ENCODE data around the gene SARNP.

SARNP gene

DNA sequence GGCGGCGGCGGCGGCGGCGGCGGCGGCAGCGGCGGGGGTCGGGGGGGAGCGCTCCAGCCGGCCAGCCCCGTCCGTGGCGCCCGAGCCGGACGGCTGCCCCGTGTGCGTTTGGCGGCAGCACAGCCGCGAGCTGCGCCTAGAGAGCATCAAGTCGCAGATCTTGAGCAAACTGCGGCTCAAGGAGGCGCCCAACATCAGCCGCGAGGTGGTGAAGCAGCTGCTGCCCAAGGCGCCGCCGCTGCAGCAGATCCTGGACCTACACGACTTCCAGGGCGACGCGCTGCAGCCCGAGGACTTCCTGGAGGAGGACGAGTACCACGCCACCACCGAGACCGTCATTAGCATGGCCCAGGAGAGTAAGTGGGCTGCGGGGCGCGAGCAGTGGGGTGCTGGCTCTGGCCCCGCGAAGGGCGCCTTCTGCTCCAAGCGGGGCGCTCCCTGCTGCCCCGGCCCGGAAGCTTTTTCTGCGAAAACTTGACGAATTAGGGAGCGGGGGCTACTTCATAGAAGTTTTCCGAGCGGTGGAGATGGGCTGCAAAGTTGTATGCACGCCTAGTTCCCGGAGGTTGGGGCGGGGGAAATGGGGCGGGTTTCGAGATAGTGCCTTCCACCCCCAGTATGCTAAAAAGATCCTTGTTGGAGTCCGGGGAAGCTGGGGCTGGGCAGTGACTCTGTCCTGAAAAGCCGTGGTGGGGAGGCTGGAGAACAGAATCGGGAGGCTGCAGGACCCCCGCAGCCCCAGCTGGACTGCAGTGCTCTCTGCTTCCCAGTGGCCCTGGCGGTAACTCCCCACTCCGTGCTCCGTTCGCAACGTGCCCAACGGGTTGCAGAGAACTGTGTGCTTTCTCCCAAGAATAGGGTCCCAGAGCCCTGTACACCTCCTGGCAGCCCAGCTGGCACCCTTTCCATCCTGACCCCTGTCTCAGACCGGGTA, 73.9 kb downstream of the SARNP start:
- no peak for DNase-seq (ENCODE audit: low read depth in 2 of 2, low spot score in 1 of 2)

DNA sequence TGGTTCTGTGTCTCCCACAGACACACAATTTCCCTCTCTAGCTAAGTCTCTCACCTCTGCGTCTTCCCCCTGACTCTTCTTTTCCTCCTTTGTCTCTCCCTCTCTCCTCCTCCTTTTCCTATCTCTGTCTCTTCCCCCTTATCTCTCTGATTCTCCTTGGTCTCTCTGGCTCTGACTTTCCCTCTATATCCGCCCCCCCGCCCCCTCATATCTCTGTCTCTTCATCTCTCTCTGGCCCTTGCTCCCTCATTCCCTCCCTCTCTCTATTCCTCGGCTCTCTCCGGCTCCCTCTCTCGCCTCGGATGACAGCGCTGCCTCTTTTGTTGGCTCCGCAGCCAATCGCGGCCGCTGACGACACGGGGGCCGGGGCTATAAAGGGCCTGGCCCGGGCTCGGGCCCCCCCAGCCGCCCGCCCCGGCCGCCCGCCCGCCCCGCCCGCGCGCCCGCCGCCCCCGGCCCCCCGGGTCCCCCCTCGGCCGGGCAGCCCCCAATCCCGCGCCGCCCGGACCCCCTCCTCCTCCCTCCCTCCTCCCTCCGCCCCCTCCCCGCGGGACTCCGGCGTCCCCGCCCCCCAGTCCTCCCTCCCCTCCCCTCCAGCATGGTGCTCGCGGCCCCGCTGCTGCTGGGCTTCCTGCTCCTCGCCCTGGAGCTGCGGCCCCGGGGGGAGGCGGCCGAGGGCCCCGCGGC, 74.7 kb downstream of the SARNP start, which contains the start of gene GDF11:
TSS of gene GDF11 (plus strand) at position 404 of the 687 bp plus-strand sequence. CDS start at position 599, 195 bp downstream.
- peak in 1 of 2 donors; percentile 56 for DNase-seq (ENCODE audit: low read depth in 2 of 2, low spot score in 1 of 2)

DNA sequence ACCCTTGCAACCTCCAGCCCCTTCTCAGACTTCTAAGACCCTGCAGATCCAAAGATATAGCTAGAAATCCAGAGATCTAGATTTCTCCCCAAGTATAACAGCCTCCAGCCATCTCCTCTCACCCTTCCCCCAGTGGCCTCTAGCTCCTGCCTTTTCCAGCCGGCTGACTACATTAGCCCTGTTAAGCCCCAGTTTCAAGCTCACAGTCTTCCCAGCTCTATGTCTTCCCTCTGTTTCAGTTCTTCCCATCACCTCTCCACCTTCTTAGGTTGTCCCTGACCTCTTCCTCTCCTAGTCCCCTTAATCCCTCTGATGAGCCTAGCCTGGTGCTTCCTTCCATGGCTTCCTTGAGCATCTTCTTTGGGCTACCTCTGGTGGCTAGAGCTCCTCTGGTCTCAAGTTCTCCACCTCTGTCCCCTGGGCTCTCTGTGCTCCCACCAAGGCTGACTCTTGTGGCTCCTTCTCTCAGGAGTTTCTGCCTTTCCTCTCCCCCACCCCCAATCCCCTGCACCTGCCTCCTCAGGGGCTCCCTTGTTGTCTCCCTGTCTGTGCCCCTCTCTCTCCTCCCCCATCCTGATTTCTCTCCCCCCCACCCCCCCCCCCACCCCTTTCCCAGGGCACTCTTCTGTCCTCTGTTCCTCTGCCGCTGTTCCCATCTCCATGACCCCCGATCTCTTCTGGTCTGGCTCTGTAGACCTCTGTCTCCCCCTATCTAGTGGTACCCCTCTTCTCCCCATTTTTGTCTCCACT, 75.4 kb downstream of the SARNP start:
- no peak for DNase-seq (ENCODE audit: low read depth in 2 of 2, low spot score in 1 of 2)

DNA sequence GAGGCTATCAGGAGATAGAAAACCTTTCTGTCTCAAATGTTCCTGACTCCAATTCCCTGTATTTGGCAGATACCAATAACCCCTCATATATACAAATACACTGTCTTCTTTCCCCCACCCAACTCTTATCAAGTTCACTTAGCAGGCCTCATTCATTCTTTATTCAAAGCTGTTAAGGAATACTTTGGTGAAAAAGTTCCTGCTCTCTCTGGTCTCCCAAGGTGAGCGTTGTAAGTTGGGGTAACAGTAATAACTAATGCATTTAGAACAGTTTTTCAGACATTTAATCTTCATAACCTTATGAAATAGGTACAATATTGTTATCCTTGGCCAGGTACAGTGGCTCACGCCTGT, 78.5 kb downstream of the SARNP start:
- DNase-seq (ENCODE audit: low read depth in 2 of 2, low spot score in 1 of 2), result no peak

DNA sequence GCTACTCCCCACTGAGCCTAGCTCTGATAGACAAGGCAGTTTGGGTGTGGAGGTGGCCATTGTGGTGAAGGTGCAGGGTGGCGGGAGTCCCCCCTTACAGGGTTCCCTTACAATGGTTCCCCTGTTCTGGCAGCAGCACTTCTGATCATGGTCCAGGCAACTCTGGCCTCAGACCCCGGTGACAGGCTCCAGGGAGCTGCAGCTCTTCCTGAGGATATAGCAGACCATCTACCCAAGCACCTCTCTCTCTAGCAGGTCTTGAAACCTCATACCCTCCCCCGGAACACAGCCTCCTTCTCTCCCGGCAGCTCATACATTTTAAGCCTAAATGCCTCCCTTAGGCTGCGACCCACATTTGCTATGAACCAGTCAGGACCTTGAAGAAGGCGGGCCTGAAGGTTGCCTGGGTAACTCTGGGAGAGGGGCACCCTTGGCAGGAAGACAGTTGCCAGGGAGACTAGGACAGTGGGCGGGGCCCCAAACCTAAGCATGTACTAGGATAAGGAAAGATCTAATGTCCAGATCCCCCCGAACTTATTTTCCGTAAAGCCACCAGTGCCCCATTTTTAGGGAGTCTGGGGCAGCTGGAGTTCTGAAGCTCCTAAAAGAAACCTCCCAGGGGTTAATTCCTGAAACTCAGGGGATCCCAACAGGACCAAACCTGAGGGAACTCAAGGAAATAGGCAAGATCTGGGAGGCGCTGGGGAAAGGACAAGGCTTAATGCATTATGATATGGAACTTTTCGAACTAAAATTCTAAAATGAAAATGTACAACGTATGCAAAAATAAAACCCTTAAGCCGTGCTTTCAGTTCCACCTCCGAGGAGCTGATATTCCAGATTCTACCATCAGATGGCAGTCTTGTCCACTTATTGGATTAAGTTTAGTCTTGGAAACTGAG, 79.2 kb downstream of the SARNP start:
- no peak for DNase-seq (ENCODE audit: low read depth in 2 of 2, low spot score in 1 of 2)

- no peak for DNase-seq (ENCODE audit: low read depth in 2 of 2, low spot score in 1 of 2)
These were observed 79.9 kb downstream of the SARNP start for GRCh38 chr12:55737581-55738122.

DNA sequence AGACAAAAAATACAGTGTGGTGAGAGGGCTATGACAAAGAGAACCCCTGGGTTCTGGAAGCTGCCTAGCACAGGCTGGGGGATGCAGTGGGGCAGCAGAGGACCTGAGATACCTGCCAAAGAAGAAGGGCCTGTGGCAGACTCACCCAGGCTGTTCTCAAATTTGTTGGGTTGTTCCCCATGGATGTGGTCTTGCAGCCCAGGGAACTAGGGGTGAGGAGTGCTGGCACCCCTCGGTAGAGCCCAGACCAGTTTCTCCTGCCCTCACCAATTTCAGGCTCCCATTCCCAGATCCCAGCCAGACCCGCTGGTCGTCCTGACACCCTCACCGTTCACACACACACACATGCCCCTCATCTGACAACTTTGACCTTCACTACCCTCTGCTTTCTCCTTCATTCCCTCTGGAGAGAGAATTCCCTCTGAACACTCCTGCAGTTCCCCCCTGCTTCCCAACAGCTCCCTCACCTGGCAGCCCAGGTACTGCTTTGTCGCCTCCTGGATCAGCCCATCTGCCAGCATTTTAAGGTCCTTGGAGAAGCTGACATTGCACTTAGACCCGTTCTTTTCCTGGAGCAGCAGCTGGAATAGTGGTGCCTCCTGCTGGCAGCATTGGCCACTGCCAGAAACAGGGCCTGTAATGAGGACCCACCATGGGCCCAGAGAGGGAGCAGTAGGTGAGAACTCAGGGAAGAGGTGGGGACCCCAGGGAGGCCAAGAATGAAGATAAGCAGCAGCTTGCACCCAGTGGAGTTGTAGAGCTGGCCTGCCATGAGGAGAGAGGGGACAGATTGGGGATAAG, 80.5 kb downstream of the SARNP start:
- DNase-seq (ENCODE audit: low read depth in 2 of 2, low spot score in 1 of 2), result no peak

- DNase-seq (ENCODE audit: low read depth in 2 of 2, low spot score in 1 of 2), result no peak
These were observed 81.4 kb downstream of the SARNP start for GRCh38 chr12:55736076-55736475.

DNA sequence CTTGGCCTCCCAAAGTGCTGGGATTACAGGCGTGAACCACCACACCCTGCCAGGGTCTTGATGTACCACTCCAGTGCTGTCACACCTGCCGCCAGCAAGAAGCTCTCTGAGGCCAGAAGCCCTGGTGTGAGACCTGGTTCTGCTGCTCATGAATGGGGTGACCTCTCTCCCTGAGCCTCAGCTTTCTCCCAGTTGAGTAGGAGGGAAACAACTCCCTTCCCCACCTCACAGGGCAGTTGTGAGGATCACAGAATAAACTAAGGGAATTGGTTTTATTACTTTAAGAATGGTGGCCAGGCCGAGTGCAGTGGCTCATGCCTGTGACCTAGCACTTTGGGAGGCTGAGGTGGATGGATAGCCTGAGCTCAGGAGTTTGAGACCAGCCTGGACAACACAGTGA, 82.9 kb downstream of the SARNP start:
- DNase-seq (ENCODE audit: low read depth in 2 of 2, low spot score in 1 of 2), result no peak

DNA sequence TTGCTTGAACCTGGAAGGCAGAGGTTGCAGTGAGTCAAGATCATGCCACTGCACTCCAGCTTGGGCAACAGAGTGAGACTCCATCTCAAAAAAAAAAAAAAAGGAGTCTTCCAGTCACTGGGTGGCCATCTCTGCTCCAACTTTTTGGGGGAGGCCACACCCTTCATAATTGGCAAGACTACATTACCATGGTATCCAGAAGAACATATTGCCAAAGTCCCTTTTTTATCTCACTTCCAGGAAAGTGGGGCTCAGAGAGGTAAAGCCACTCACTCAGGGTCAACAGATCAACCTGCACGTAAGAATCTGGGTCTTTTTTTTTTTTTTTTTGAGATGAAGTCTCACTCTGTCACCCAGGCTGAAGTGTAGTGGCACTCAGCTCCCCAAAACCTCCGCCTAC, 83.7 kb downstream of the SARNP start:
- DNase-seq (ENCODE audit: low read depth in 2 of 2, low spot score in 1 of 2), result no peak

DNA sequence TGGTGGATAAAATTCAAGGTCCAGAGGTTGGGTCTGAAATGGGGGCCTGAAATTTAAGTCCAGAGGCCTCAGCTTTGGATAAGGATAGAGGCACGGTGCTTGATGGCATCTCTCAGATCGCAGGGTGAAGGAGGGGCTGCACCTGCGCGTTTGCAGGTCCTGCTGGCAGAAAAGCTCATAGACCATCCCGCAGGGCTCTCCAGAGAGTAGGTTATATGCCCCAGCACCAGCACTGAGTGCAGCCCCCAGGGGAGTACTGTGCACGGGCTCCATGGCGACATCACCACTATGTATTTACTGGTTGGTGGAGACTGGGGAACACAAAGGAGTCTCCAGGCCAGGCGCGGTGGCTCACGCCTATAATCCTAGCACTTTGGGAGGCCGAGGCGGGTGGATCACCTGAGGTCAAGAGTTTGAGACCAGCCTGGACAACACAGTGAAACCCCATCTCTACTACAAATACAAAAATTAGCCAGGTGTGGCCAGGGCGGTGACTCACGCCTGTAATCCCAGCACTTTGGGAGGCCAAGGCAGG, 84.4 kb downstream of the SARNP start:
- DNase-seq (ENCODE audit: low read depth in 2 of 2, low spot score in 1 of 2), result no peak

DNA sequence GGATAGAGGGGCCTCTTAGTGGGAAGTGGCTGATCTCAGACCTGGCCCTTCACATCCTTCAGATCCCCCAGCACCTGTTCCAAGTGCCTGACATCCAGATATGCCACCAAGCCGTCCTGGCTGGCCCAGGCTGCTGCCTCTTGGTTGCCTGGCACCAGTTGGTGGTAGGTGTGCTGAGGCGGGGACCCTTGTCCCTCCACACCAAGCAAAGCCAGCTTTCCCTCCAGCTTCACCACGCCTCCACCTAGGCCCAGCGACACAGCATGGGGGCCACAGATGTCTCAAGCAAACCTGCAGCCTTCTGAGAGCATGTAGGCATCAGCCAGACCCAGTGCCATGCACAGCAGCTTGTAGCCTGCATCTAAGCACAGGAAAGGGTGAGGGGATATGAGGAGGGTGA, 85.2 kb downstream of the SARNP start:
- no peak for DNase-seq (ENCODE audit: low read depth in 2 of 2, low spot score in 1 of 2)

GRCh38 chr12:55729819-55730818, 87.4 kb downstream of the SARNP start:
- no peak for DNase-seq (ENCODE audit: low read depth in 2 of 2, low spot score in 1 of 2)

GRCh38 chr12:55728939-55729818, 88.3 kb downstream of the SARNP start, which contains the start of gene CD63:
Gene CD63 (minus strand): TSS chr12:55729009. CDS start chr12:55728341, 668 bp downstream.
- no peak for DNase-seq (ENCODE audit: low read depth in 2 of 2, low spot score in 1 of 2)

- no peak for DNase-seq (ENCODE audit: low read depth in 2 of 2, low spot score in 1 of 2)
These were observed 89.2 kb downstream of the SARNP start for GRCh38 chr12:55728186-55728938.

GRCh38 chr12:55727643-55728185, 89.8 kb downstream of the SARNP start:
- DNase-seq (ENCODE audit: low read depth in 2 of 2, low spot score in 1 of 2), result no peak
